Measurements from ENCODE around the gene KIAA2012.

The KIAA2012 gene

DNA sequence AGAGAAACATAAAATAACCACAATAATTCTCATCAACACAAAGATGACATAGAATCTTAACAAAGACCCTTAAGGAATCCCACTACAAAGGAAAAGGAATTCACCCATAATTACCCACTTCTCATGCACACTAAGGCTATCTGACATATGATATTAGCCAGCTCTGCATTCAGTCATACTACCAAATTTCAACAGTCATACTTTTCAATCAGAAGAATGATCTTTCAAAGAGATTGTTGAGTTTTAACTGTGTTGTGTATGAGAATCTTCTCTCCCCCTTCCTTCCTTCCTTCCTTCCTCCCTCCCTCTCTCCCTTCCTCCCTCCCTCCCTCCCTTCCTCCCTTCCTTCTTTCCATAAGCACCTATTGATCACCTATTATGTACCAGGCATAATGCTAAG is 22.4 kb upstream of the KIAA2012 start:
- Histone ChIP-seq H2AFZ (ENCODE audit: low read depth, low read length) (no peak overlapping the region), H3K27me3 (ENCODE audit: insufficient read depth, low read length) (no peaks in the 10 kb centered on the region), H3K4me1 (ENCODE audit: insufficient read depth, low read length) (peaks cover 3% of the 10 kb centered on the region), H3K4me3 (ENCODE audit: low read length) (no peak overlapping the region), H3K9me3 (ENCODE audit: low read length) (no peaks in the 10 kb centered on the region), H3K36me3 (ENCODE audit: insufficient read depth, low read length) (no peaks in the 10 kb centered on the region)

DNA sequence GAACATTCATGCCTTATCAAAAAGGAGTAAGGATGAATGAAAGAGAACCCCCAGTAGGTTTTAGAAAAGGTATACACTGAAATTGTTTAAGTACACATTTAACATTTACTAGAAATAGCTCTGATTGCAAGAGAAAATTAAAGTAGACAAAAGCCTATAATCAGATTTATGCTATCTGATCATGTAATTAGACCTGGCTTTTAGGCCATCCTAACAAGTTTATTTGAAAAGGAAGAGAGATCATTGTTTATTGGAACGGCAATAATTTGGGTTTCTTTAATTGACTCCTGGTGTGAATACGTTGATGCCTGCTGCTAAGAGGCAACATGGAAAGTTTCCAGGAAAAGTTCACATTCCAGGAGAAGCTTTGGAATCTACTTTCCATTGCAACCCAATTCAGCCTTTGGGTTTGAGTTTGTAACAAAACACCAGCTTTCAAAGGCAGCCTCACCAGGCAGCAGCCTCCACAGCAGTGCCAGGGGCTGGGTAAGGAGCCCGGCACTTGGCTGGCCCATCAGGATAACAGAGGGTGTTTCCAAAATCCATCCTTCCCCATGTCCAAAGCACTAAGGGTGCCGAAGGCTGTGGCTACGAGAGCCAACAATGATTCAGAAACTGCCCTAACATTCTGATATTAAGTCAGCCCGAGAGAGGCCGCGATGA is 21.4 kb upstream of the KIAA2012 start:
- Histone ChIP-seq H3K4me1 (ENCODE audit: insufficient read depth, low read length) (peaks cover 3% of the 10 kb centered on the region), H3K4me3 (ENCODE audit: low read length) (no peak overlapping the region)

GRCh38 chr2:202052235-202052634 is 20.8 kb upstream of the KIAA2012 start:
- no peaks in the 10 kb centered on the region for H3K27me3 ChIP-seq (ENCODE audit: insufficient read depth, low read length)
- H3K4me1 ChIP-seq (ENCODE audit: insufficient read depth, low read length): peaks cover 3% of the 10 kb centered on the region
- H2AFZ ChIP-seq (ENCODE audit: low read depth, low read length): no peak overlapping the region
- no peaks in the 10 kb centered on the region for H3K36me3 ChIP-seq (ENCODE audit: insufficient read depth, low read length)
- no peak overlapping the region for H3K4me3 ChIP-seq (ENCODE audit: low read length)
- no peaks in the 10 kb centered on the region for H3K9me3 ChIP-seq (ENCODE audit: low read length)

More for the DNA sequence above, 21.4 kb upstream of the KIAA2012 start:
- H3K9me3 ChIP-seq (ENCODE audit: low read length): no peaks in the 10 kb centered on the region
- H3K36me3 ChIP-seq (ENCODE audit: insufficient read depth, low read length): no peaks in the 10 kb centered on the region
- no peak overlapping the region for H2AFZ ChIP-seq (ENCODE audit: low read depth, low read length)
- H3K27me3 ChIP-seq (ENCODE audit: insufficient read depth, low read length): no peaks in the 10 kb centered on the region

DNA sequence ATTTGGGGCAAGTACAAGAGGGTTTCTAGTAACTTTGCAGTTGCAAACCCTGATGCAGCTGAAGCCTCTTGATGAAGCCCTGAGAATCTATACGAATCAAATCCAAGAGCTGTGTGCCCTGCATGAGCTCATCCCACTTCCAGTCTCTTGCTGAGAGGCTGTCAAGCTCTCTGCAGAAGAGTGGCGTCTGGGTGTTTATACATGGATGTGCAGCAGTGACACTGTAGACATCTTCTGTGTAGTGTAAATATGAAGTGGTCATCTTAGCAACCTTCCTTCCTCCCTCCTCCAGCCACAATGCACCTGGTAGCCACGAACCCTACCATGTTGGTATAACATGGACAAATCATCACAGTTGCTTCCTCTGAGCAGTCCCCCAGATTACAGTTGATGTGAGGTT is 18.4 kb upstream of the KIAA2012 start:
- Histone ChIP-seq H3K4me3 (ENCODE audit: low read length) (no peak overlapping the region), H3K27me3 (ENCODE audit: insufficient read depth, low read length) (no peaks in the 10 kb centered on the region), H3K36me3 (ENCODE audit: insufficient read depth, low read length) (no peaks in the 10 kb centered on the region), H2AFZ (ENCODE audit: low read depth, low read length) (no peak overlapping the region), H3K4me1 (ENCODE audit: insufficient read depth, low read length) (peaks cover 3% of the 10 kb centered on the region), H3K9me3 (ENCODE audit: low read length) (no peaks in the 10 kb centered on the region)

DNA sequence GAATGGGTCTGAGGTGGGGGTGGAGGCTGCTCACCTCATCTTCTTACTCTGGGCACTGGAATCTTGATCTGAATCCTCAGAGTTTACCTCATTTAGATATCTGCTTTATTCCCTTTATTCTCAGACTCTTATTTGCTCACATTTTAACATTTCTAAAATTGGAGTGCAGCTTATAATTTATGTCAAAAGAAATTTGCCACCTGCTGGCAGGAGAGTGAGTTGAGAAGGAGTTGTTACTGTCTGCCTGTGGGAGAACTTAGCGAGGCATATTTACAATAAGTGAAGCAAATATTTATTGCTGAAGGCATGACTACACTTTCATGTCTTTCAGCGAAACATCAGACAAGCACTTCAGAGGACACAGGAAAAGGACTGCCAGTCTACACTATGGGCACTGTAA is 16.4 kb upstream of the KIAA2012 start:
- no peaks in the 10 kb centered on the region for H3K27me3 ChIP-seq (ENCODE audit: insufficient read depth, low read length)
- no peaks in the 10 kb centered on the region for H3K4me1 ChIP-seq (ENCODE audit: insufficient read depth, low read length)
- no peak overlapping the region for H2AFZ ChIP-seq (ENCODE audit: low read depth, low read length)
- no peaks in the 10 kb centered on the region for H3K9me3 ChIP-seq (ENCODE audit: low read length)
- no peak overlapping the region for H3K4me3 ChIP-seq (ENCODE audit: low read length)
- no peaks in the 10 kb centered on the region for H3K36me3 ChIP-seq (ENCODE audit: insufficient read depth, low read length)

DNA sequence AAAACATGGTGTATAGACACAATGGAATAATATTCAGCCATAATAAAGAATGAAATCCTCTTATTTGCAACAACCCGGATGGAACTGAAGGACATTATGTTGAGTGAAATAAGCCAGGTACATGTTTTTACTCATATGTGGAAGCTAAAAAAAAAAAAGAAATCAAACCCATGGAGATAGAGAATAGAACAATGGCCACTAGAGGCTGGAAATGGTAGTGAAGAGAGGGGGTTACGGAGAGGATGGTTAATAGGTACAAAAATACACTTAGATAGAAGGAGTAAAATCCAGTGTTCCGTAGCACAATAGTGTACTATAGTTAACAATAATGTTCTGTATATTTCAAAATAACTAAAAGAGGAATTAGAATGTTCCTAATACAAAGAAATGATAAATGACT is 12.8 kb upstream of the KIAA2012 start:
- Histone ChIP-seq H3K4me1 (ENCODE audit: insufficient read depth, low read length) (peaks cover 14% of the 10 kb centered on the region), H2AFZ (ENCODE audit: low read depth, low read length) (no peak overlapping the region), H3K27me3 (ENCODE audit: insufficient read depth, low read length) (no peaks in the 10 kb centered on the region), H3K9me3 (ENCODE audit: low read length) (no peaks in the 10 kb centered on the region), H3K36me3 (ENCODE audit: insufficient read depth, low read length) (no peaks in the 10 kb centered on the region), H3K4me3 (ENCODE audit: low read length) (no peak overlapping the region)

GRCh38 chr2:202061695-202062094 is 11.4 kb upstream of the KIAA2012 start:
- H3K36me3 ChIP-seq (ENCODE audit: insufficient read depth, low read length): no peaks in the 10 kb centered on the region
- no peak overlapping the region for H2AFZ ChIP-seq (ENCODE audit: low read depth, low read length)
- H3K4me3 ChIP-seq (ENCODE audit: low read length): no peak overlapping the region
- peaks cover 20% of the 10 kb centered on the region for H3K4me1 ChIP-seq (ENCODE audit: insufficient read depth, low read length)
- no peaks in the 10 kb centered on the region for H3K9me3 ChIP-seq (ENCODE audit: low read length)
- H3K27me3 ChIP-seq (ENCODE audit: insufficient read depth, low read length): no peaks in the 10 kb centered on the region

DNA sequence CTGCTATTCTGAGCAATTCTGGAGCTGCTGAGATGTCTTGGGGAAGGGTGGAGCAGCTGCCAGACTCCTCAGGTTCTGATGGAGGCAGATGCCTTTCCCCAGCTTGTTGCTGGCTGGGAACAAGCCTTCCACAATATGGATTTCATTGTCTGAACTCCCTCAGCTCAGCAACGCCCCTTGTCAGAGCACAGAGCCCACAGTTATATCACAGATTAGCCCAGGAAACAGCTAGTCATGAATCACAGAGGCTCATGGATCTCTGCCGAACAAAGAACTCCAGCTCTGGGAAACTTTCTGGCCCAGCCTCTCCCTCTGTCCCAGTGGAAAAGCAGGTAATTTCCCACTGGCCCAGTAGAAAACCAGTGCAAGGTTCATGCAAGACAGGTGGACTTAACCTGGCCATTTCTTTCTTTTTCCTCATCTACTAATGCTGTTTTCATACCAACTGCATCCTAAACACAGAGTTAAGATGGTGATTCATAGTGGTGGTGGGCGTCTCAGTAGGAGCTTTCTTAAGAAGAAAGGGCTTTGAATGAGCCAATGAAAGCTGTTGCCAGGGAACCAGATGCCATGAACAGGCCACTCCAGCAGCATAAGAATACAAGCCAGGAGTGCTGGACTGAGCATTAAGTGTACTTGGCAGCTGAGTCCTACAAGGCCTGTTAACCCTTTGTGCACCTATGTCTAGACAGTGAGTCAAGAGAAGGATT is 8.7 kb upstream of the KIAA2012 start:
- no peaks in the 10 kb centered on the region for H3K9me3 ChIP-seq (ENCODE audit: low read length)
- no peaks in the 10 kb centered on the region for H3K36me3 ChIP-seq (ENCODE audit: insufficient read depth, low read length)
- H3K4me1 ChIP-seq (ENCODE audit: insufficient read depth, low read length): peaks cover 20% of the 10 kb centered on the region
- no peaks in the 10 kb centered on the region for H3K27me3 ChIP-seq (ENCODE audit: insufficient read depth, low read length)
- H2AFZ ChIP-seq (ENCODE audit: low read depth, low read length): peak overlapping the region; percentile 39
- peak overlapping the region; percentile 38 for H3K4me3 ChIP-seq (ENCODE audit: low read length)

DNA sequence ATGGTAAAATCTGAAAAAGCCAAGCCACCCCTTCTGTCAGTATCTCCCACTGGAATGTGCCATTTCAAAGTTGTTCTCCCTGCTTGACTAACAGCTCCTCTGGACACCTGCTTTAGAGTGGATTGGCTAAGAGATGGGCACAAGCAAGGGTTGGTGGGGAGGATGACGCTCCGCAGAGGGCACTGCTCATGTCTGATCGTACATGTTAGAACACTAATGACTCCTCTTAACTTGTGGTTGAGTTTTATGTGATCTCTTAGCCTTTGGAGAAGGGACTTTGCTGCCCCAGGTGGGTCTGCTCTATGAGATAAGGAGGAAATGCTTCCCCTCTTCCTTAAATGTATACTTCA is 8.2 kb upstream of the KIAA2012 start:
- Histone ChIP-seq H3K4me3 (ENCODE audit: low read length) (no peak overlapping the region), H3K27me3 (ENCODE audit: insufficient read depth, low read length) (no peaks in the 10 kb centered on the region), H3K36me3 (ENCODE audit: insufficient read depth, low read length) (no peaks in the 10 kb centered on the region), H2AFZ (ENCODE audit: low read depth, low read length) (no peak overlapping the region), H3K4me1 (ENCODE audit: insufficient read depth, low read length) (peaks cover 20% of the 10 kb centered on the region), H3K9me3 (ENCODE audit: low read length) (no peaks in the 10 kb centered on the region)

- no peak overlapping the region for H2AFZ ChIP-seq (ENCODE audit: low read depth, low read length)
- H3K4me3 ChIP-seq (ENCODE audit: low read length): no peak overlapping the region
- H3K36me3 ChIP-seq (ENCODE audit: insufficient read depth, low read length): no peaks in the 10 kb centered on the region
- H3K27me3 ChIP-seq (ENCODE audit: insufficient read depth, low read length): no peaks in the 10 kb centered on the region
- peaks cover 20% of the 10 kb centered on the region for H3K4me1 ChIP-seq (ENCODE audit: insufficient read depth, low read length)
- H3K9me3 ChIP-seq (ENCODE audit: low read length): no peaks in the 10 kb centered on the region
These were observed 7.2 kb upstream of the KIAA2012 start for GRCh38 chr2:202065876-202066275.

- Histone ChIP-seq H3K9me3 (ENCODE audit: low read length) (no peaks in the 10 kb centered on the region), H3K36me3 (ENCODE audit: insufficient read depth, low read length) (no peaks in the 10 kb centered on the region), H3K27me3 (ENCODE audit: insufficient read depth, low read length) (no peaks in the 10 kb centered on the region), H3K4me1 (ENCODE audit: insufficient read depth, low read length) (peaks cover 20% of the 10 kb centered on the region), H2AFZ (ENCODE audit: low read depth, low read length) (no peak overlapping the region), H3K4me3 (ENCODE audit: low read length) (no peak overlapping the region)
These were observed 6.2 kb upstream of the KIAA2012 start for GRCh38 chr2:202066875-202067274.

DNA sequence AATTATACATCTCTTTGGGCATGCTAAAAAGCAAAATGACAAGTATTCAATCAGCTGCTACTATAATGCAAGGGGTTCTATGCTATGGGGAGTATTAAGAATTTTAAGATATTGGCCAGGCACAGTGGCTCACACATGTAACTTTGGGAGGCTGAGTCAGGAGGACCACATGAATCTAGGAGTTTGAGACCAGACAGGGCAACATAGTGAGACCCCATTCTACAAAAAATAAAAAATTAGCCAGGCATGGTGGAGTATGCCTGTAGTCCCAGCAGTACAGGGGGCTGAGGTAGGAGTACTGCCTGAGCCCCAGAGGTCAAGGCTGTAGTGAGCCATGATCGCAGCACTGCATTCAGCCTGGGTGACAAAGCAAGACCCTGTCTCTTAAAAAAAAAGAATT is 5.5 kb upstream of the KIAA2012 start:
- Histone ChIP-seq H3K36me3 (ENCODE audit: insufficient read depth, low read length) (no peaks in the 10 kb centered on the region), H3K9me3 (ENCODE audit: low read length) (no peaks in the 10 kb centered on the region), H3K4me3 (ENCODE audit: low read length) (no peak overlapping the region), H3K27me3 (ENCODE audit: insufficient read depth, low read length) (no peaks in the 10 kb centered on the region), H3K4me1 (ENCODE audit: insufficient read depth, low read length) (peaks cover 24% of the 10 kb centered on the region), H2AFZ (ENCODE audit: low read depth, low read length) (no peak overlapping the region)

DNA sequence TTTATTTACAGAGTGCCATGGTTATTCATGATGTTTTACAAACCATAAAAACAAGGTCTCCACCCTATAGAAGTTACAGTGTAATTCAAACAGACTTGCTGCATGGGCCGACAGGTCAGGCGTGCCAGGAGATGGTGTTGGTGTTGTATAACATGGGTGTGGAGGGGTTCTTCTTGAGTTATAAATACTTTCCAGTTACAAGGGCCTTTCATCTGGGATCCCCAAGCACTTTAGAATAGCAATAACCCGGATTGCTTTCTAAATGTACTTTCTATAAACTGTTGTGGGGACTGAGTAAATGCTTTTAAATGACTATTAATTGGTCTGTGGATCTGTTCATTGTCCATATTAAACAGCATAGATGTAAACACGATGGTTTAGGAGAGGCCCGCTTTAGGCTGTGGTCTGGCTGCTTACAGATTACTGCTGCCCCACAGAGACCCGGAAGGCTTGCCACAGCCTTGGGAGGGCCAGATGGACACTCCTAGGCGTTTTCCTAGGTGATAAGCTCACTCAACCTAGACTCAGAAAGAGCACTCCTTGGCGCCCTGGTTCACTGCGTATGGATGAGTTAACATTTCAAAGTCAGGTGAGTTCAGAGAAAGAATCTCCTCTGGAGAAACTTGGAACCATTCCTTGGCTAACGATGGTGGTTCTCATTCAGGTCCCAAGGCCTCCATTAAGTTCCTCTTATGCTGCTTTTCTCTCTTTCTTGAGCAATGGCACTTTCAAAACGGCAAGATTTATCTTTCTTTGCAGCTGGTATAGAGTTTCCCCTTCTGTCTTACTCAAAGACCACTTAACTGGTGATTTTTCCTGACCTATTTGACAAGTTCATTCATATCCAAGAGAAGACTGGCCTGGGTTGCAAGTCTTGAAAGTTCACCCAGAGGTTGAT is 3.6 kb upstream of the KIAA2012 start:
- Histone ChIP-seq H3K9me3 (ENCODE audit: low read length) (no peaks in the 10 kb centered on the region), H3K4me3 (ENCODE audit: low read length) (no peak overlapping the region), H3K27me3 (ENCODE audit: insufficient read depth, low read length) (no peaks in the 10 kb centered on the region), H3K4me1 (ENCODE audit: insufficient read depth, low read length) (peaks cover 26% of the 10 kb centered on the region), H2AFZ (ENCODE audit: low read depth, low read length) (no peak overlapping the region), H3K36me3 (ENCODE audit: insufficient read depth, low read length) (no peaks in the 10 kb centered on the region)

All from neuron (in vitro differentiated cells).